HG03432 (cell line): Measurements from ENCODE around the gene REEP3.

Experiments used
- ATAC-seq: cut with Tn5 transposase; IDR thresholded peaks from one replicate; pipeline ENCODE4 v1.9.1; 2021; ENCODE audit warnings: mild to moderate bottlenecking, moderate library complexity; ENCODE audit not compliant: unreplicated experiment

REEP3 gene

GRCh38 chr10:63504145-63504881 is 16.9 kb upstream of the REEP3 start:
- ATAC-seq = no peak

- ATAC-seq = no peak
Measured at GRCh38 chr10:63505562-63505961, 15.6 kb upstream of the REEP3 start.

- no peak for ATAC-seq
Measured at GRCh38 chr10:63506554-63506953, 14.6 kb upstream of the REEP3 start.

- ATAC-seq = peak; percentile 45
Measured at GRCh38 chr10:63515002-63515763, 6.0 kb upstream of the REEP3 start.

GRCh38 chr10:63516207-63516606 is 5.0 kb upstream of the REEP3 start:
- ATAC-seq = no peak

- no peak for ATAC-seq
Measured at GRCh38 chr10:63518690-63519288, 2.4 kb upstream of the REEP3 start.

GRCh38 chr10:63521416-63522276 is 445 bp downstream of the REEP3 start:
- ATAC-seq = peak; percentile 77

GRCh38 chr10:63522277-63522687 is 1.1 kb downstream of the REEP3 start:
- ATAC-seq = no peak

- no peak for ATAC-seq
Measured at GRCh38 chr10:63522995-63523394, 1.8 kb downstream of the REEP3 start.

GRCh38 chr10:63525021-63525420 is 3.8 kb downstream of the REEP3 start:
- no peak for ATAC-seq

GRCh38 chr10:63527401-63527800 is 6.2 kb downstream of the REEP3 start:
- no peak for ATAC-seq

GRCh38 chr10:63528084-63528744 is 7.0 kb downstream of the REEP3 start:
- ATAC-seq = no peak

- no peak for ATAC-seq
Measured at GRCh38 chr10:63530409-63530808, 9.2 kb downstream of the REEP3 start.

- no peak for ATAC-seq
Measured at GRCh38 chr10:63534723-63535122, 13.5 kb downstream of the REEP3 start.

GRCh38 chr10:63536698-63537097 is 15.5 kb downstream of the REEP3 start:
- no peak for ATAC-seq

GRCh38 chr10:63537536-63537935 is 16.3 kb downstream of the REEP3 start:
- ATAC-seq = no peak

GRCh38 chr10:63539377-63539776 is 18.2 kb downstream of the REEP3 start:
- no peak for ATAC-seq

- ATAC-seq = no peak
Measured at GRCh38 chr10:63539994-63540393, 18.8 kb downstream of the REEP3 start.

GRCh38 chr10:63542835-63543575 is 21.8 kb downstream of the REEP3 start:
- no peak for ATAC-seq

- no peak for ATAC-seq
Measured at GRCh38 chr10:63543576-63543962, 22.4 kb downstream of the REEP3 start.
